HG03045 (cell line): ENCODE measurements around the gene DSCAML1.

ENCODE experiments used
- ATAC-seq: cut with Tn5 transposase; IDR thresholded peaks from one replicate; pipeline ENCODE4 v1.9.1; 2021; ENCODE audit warnings: mild to moderate bottlenecking, moderate library complexity; ENCODE audit not compliant: unreplicated experiment

DSCAML1 gene

DNA sequence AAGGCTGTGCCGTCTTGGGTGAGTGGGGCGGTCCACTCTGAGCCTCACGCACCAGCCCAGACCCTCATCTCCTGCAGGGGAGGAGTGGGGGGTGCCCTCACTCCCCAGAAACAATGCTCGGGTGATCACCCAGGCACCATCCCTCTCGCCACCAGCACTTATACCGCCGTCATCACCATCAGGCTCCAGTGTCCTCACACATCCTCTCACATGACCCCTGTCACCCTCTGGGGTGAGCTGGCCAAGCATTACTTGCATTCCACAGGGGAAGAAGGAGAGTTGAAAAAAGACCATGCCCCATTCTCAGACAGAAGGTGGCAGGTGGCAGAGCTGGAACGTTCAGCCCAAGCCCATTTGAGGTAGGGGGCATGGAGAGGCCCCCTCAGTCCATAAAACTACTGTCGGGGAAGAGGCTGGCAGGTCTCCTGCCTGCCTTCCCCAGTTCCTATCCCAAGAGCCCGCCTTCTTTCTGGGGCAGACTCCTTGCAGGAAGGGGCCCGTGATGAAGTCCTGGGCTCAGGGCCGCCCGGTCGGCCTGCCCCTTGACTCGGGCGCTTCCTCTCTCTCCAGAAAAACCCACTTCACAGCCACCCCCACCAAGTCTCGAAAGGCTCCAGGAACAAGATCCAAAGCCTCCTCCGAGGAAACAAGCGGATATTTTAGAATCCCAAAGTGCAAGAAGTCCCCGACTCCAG lies 153.3 kb downstream of the DSCAML1 start:
- no peak for ATAC-seq

DNA sequence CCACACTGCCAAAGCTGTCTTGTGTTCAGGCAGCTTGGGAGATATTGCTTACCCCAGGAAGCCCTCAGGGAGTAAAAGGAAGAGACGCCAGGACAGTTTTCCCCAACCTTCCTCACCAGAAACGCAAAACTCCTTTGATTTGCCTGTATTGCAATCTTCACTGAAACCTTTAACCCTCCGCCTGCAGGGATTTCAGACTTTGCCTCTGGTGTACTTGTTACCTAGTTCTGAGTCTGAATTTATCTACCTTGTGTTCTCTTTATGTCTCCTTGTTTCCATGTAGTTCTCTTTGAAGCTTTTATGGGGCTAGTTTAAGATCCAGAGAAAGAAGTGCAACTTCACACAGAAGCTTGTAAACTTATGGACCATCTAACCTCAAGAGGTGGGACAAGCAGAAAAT lies 154.2 kb downstream of the DSCAML1 start:
- no peak for ATAC-seq

- no peak for ATAC-seq
Observed at GRCh38 chr11:117642396-117642795, 154.6 kb downstream of the DSCAML1 start.

- ATAC-seq: no peak
Observed at GRCh38 chr11:117641008-117641915, 155.8 kb downstream of the DSCAML1 start.

DNA sequence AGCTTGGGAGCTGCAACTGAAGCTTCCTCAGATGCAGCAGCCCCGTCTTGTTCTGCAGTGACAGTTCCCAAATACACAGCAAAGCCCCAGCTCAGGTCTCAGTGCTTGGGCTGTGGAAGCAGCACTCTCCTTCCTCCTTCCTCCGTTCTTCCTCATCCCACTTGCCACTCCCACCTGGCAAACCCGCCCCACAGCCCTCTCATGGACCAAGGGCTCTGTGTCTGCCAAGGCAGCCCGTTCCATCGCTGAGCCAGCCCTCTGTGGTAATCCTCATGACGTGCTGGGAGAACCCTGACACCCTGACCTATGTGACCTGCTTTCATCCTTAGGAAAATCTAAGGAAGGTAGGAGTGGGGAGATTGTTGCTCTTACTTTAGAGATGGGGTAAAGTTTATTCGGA lies 157.0 kb downstream of the DSCAML1 start:
- ATAC-seq: no peak

GRCh38 chr11:117639601-117640000 lies 157.4 kb downstream of the DSCAML1 start:
- no peak for ATAC-seq

DNA sequence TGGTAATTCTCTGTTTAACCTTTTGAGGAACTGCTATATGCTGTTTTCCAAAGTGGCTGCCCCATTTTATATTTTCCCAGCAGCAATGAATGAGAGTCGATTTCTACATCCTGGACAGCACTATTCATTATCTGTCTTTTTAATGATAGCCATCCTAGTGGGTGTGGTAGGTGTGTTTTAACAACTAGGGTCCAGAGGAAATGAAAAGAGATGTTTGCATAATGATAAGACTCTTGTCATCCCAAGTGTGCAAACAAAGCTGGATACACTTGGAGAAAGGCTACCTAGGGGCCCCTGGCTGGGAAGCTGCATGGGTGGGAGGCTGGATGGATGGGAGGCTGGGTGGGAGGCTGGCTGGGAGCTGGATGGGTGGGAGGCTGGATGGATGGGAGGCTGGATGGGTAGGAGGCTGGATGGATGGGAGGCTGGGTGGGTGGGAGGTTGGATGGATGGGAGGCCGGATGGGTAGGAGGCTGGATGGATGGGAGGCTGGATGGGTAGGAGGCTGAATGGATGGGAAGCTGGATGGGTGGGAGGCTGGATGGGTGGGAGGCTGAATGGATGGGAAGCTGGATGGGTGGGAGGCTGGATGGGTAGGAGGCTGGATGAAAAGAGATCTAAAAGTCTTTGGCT lies 158.0 kb downstream of the DSCAML1 start:
- ATAC-seq: no peak

DNA sequence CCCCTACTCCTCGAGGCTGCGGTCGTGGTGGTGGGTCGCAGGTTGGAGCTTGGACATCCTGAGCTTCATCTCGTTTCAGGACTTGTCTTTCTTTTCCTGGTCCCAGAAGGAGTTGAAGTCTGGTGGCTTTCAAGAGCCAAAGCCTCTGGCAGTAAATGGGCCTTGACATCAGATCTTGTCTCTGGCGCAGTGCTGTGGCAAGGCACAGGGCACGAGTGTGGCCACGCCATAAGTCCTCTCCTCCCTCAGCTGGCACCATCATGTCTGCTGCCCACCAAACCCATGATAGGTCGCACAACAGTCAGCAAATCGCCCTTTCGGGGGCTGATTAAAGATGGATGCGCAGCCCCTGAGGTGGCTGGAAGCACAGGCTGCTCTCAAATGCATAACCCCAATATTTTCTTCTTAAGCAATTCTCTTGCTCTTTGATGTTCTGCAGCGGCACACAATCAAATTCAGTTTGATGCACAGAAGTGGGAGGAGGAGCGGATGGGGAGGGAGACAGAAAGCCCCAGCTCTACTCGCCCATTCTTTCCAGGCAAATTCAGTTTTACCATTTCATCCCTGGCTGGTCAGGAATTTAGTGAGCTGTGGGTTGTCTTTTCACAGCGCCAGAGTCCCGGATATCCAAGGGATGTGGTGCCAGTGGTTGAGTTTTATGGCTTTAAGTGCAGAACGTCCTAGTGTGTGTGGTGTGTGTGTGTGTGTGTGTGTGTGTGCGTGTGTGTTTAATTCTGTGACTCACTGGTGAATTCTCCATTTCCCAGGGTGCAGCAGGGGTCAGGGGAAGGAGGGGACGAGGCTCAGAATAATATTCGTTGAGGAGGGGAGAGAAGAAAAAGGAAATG lies 162.0 kb downstream of the DSCAML1 start:
- ATAC-seq: no peak

- ATAC-seq: no peak
Observed at GRCh38 chr11:117633976-117634755, 162.8 kb downstream of the DSCAML1 start.

DNA sequence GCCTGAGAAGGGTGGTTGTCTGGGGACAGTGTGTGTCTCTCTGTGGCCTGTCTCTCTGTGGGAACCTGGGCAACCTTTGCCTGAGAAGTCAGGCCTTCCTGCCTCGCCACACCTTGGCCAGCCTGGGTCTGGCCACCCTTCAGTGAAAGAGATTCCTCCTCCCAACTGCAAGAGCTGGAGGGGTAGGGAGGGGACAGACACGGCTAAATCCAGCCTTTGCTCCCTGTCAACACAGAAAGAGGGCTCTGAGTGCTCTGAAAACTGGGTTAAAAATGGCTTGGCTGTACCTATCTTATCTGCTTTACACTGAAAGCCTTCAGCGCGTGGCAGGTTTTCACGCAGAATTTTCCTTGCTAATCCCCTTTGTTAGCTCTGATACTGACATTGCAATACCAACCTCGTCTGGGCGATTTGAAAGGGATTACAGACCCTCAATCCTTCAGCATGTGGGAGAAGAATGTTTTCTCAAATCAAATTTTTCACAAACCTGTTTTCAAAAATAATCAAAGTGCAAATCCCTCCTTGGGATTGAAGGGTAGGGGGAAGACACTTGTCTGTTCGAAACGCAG lies 163.7 kb downstream of the DSCAML1 start:
- ATAC-seq: no peak

GRCh38 chr11:117632306-117632705 lies 164.7 kb downstream of the DSCAML1 start:
- no peak for ATAC-seq

GRCh38 chr11:117631336-117632140 lies 165.5 kb downstream of the DSCAML1 start:
- ATAC-seq: no peak

GRCh38 chr11:117629891-117630538 lies 167.0 kb downstream of the DSCAML1 start:
- no peak for ATAC-seq

DNA sequence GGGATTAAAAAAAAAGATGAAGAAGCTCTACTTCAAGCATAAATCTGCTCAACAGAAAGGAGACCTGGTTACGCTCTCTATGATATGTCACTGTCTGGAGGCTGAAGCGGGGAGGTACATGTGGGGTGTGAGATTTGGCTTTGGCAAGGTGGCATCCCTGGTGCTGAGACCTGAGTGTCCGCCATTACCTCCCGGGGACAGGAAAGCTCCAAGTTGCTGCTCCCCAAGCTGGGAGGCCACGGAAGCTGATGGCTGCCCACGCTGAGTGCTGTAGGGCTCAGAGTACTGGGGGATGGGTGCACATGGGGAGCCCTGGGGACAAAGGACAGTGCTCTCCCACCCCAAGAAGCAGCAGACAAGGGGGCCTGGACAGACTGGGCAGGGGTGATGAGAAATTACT lies 167.9 kb downstream of the DSCAML1 start:
- ATAC-seq: no peak

GRCh38 chr11:117627259-117627658 lies 169.8 kb downstream of the DSCAML1 start:
- ATAC-seq: no peak

GRCh38 chr11:117626576-117626975 lies 170.4 kb downstream of the DSCAML1 start:
- ATAC-seq: no peak

DNA sequence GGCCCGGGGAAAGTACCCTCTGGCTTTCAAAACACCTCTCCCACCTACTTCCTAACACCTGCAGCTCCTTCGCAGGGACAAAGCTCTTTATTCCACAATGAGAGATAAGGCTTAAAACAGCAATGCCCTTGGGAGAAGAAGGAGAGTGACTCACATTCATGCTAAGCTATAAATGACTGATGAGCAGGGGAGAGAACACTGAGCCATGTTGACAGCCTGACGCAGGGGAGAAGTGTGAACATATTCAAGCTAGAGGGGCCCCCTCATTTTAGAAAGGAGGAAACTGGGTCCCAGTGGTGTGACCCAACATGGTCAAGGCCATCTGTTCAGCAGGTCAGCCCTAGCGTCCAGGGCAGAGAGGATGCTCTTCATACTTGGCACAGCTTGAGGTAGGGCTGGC lies 171.8 kb downstream of the DSCAML1 start:
- no peak for ATAC-seq

DNA sequence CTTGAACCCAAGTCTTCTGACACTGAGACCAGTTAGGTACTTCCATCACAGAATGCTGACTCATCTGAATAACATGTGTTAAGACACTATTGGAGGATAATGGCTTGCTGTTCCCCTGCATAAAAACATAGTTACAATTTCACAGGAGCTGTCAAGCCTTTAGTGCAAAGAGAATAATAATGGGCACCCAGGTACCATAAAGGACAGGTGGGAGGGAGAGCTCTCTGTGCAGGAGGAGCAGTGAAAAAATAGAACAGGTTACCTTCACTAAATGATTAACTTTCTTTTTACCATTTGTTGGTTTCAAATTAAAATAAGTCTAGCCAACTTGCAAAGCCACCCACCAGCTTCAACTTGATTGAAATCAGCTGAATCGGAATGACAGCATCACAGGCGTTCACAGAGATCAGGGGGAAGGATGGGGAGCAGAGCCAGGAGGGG lies 173.2 kb downstream of the DSCAML1 start:
- no peak for ATAC-seq
